Upper lobe of right lung (tissue), 1 donor: ENCODE measurements around the gene CCDC86. TPM values are rescaled to one million over a fixed set of nuclear protein-coding genes. Genes with fewer than 3 reads are reported as not detected.

ENCODE experiments used
- ATAC-seq: fragments of 200-7000 bp; cut with Tn5 transposase; one replicate; pipeline ENCODE4 v1.9.1; 2020; ENCODE audit warnings: mild to moderate bottlenecking, moderate library complexity
- DNase-seq: peaks from one replicate; pipeline ENCODE4 v3.0.0-alpha.2; 2020
- H3K27ac ChIP-seq: fragments of 200-600 bp; one replicate; pipeline ENCODE4 v1.8.0; 2022
- H3K27me3 ChIP-seq: fragments of 200-600 bp; one replicate; pipeline ENCODE4 v1.8.0; 2022; ENCODE audit warnings: mild to moderate bottlenecking
- H3K36me3 ChIP-seq: fragments of 200-600 bp; one replicate; pipeline ENCODE4 v1.8.0; 2022
- H3K4me1 ChIP-seq: fragments of 200-600 bp; one replicate; pipeline ENCODE4 v1.8.0; 2022
- H3K4me3 ChIP-seq: fragments of 200-600 bp; one replicate; pipeline ENCODE4 v1.8.0; 2022; ENCODE audit warnings: mild to moderate bottlenecking
- H3K9me3 ChIP-seq: fragments of 200-600 bp; one replicate; pipeline ENCODE4 v1.8.0; 2022
- intact Hi-C: fragments of 100-400 bp; cut with DNase I; formaldehyde crosslinking; loops from one replicate; pipeline ENCODE4 v1.11.0; 2022
- total RNA-seq: library from RNA; stranded (reverse); fragmentation: NEBNext Ultra II Directional; extraction: Animal tissue kit (Norgen Biotek cat#: 25700); gene quantifications from one replicate; pipeline ENCODE4 v1.2.1, GENCODE V29; 2021
- TF ChIP-seq, protein P1 (sequence below): fragments of 200-600 bp; IDR thresholded peaks from one replicate; pipeline ENCODE4 v1.8.0; 2022; ENCODE audit warnings: antibody characterized with exemption
- donor health status: DM: no; HTN: yes; CAD: no; lungs with severe emphysema.

The CCDC86 gene
- total RNA-seq, 1 donor from 2014 or later = 16.6 TPM

DNA sequence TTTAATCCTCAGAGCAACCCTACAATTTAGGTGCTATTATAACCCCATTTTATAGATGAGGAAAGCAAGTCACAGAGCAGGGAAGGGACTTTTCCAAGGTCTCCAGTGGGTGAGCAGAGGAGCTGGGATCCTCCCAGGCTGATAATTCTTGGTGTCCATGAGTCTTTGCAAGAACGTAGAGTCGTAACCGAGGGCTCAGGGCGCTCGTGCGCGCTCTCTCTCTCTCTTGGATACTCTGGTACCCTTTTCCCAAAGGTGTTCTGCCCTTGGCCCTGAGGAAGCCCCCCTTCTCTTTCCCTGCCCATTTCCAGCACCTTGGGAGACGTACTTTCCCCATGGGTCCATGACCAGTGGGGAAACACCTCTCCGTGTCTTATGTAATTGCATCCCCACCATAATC lies 20.3 kb downstream of the CCDC86 start:
- Histone ChIP-seq H3K4me1 (no peaks in the 10 kb centered on the region), H3K27ac (no peak overlapping the region), H3K36me3 (no peaks in the 10 kb centered on the region), H3K27me3 (no peaks in the 10 kb centered on the region), H3K4me3 (no peak overlapping the region), H3K9me3 (no peaks in the 10 kb centered on the region)
- no peak for DNase-seq
- TF ChIP-seq, protein P1, sequence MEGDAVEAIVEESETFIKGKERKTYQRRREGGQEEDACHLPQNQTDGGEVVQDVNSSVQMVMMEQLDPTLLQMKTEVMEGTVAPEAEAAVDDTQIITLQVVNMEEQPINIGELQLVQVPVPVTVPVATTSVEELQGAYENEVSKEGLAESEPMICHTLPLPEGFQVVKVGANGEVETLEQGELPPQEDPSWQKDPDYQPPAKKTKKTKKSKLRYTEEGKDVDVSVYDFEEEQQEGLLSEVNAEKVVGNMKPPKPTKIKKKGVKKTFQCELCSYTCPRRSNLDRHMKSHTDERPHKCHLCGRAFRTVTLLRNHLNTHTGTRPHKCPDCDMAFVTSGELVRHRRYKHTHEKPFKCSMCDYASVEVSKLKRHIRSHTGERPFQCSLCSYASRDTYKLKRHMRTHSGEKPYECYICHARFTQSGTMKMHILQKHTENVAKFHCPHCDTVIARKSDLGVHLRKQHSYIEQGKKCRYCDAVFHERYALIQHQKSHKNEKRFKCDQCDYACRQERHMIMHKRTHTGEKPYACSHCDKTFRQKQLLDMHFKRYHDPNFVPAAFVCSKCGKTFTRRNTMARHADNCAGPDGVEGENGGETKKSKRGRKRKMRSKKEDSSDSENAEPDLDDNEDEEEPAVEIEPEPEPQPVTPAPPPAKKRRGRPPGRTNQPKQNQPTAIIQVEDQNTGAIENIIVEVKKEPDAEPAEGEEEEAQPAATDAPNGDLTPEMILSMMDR = no peak
- intact Hi-C loops = no loop called here
- no peak for ATAC-seq

DNA sequence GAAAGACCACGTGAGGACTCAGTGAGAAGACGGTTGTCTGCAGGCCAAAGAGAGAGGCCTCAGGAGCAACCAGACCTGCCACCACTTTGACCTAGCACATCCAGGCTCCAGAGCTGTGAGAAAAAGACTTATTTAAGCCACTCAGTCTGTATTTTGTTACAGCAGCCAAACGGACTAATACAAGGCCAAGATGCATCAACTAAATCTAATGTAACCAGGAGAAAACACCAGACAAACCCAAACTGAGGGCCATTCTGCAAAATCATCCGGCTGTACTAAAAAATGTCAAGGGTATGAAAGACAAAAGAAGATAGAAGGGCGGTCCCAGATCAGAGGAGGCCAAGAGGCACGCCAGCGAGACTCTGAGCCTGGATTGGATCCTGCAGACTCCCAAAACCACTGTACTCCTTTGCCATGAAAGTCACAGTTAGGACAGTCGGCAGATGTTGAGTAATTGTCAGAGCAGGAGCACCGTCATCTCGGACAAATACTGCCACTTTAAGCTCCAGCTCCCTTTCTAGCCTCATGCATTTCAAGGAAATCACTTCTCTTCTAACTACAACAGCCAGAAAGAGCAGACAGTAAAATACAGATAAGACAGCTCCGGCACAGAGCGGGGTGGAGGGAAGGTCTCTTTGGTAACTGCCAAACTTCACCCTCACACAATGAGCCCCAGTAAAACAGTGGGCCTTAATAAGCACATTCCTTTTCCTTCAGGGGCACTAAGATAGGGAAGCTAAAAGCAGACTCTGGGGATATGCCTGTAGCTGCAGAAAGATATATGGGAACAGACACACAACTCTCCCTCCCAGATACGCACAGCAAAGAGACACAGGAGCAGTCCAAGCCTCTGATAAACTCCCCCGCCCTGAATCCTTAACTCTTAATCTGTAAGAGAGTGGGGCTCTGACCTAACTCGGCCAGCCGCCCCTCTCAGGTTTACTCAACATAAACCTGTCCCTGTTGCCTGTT lies 21.9 kb downstream of the CCDC86 start:
- intact Hi-C loops = no loop called here
- ATAC-seq (no peak), DNase-seq (peak; percentile 9)
- Histone ChIP-seq H3K36me3 (no peaks in the 10 kb centered on the region), H3K4me1 (no peaks in the 10 kb centered on the region), H3K9me3 (no peaks in the 10 kb centered on the region), H3K27ac (no peak overlapping the region), H3K27me3 (no peaks in the 10 kb centered on the region), H3K4me3 (no peak overlapping the region)
- TF ChIP-seq, protein P1 = no peak

DNA sequence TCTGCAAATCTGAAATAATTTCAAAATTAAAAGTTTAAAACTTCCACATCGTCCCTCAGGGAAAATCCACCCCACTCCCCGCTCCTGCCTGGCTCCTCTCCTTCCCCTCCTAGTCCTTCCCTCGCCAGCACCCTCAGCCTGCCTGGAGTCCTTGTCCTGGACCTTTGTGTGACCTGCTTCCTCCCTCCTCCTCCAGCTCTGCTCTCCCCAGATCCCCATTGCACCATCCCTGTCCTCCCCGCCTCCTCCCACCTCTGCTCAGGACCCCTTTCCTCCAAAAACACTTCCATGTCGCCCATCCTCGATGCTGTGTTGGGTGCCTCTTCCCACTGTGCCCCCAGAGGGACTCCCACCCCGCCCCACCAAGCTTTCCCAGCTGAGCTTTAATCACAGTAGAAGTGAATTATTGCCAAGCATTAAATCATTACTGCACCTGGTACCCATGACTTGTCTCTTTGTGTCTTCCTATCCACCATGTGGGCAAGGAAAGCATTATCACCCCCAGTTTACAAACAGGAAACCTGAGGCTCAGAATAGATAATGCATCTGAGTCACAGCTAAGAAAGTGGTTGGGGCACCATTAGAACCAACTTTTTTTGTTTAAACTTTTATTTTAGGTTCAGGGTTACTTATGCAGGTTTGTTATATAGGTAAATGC lies 23.1 kb downstream of the CCDC86 start:
- TF ChIP-seq, protein P1 = no peak
- H3K9me3 ChIP-seq = no peaks in the 10 kb centered on the region
- intact Hi-C loops = no loop called here
- no peak overlapping the region for H3K27ac ChIP-seq
- no peak overlapping the region for H3K4me3 ChIP-seq
- H3K36me3 ChIP-seq = no peaks in the 10 kb centered on the region
- no peaks in the 10 kb centered on the region for H3K27me3 ChIP-seq
- peak; percentile 26 for DNase-seq
- H3K4me1 ChIP-seq = no peaks in the 10 kb centered on the region
- ATAC-seq = no peak

DNA sequence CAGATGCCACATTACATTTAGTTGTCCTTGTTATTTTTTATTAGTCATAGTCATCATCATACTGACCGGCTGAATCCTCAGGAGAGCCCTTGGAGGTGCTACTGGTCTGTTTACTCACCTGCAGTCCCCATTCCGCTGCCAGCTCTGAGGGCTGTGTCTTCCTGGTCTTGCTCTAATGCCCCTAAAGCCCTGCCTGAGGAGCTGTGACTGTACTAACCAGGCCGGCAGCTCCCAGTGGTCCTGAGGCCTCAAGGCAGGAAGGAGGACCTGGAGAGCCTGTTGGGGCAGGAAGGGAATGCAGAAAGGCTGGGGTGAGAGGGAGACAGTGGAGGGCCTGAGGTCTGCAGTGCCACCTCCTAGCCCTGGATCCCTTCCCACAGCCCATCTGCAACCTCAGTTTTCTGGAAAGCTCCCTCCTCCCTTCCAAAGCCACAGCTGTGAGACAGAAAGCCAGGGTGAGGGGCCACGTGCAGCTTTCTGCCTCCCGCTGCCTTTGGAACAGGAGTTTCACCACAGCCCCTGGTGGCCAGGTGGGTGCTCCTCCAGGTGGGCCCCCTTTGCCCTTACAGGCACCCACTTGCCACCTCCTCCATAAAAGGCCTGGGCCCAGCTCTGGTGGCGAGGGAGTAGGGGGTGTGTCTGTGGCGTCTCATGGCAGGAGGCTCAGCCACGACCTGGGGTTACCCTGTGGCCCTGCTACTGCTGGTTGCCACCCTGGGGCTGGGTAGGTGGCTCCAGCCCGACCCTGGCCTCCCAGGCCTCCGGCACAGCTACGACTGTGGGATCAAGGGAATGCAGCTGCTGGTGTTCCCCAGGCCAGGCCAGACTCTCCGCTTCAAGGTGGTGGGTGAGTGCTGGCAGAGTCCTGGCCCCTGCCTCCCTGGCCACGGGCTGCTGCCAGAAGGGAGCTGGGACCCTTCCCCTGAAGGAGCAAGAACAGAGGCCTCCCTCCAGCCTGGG lies 25.3 kb downstream of the CCDC86 start, which contains the start of gene ZP1:
ZP1 (plus strand) TSS at position 632 of the 960 bp plus-strand sequence; CDS start at position 652, 20 bp downstream.
- ATAC-seq (no peak), DNase-seq (peak; percentile 48)
- Histone ChIP-seq H3K4me3 (no peak within 1 kb of the TSS), H3K36me3 (no peaks in the 10 kb centered on the region), H3K4me1 (peaks cover 13% of the 10 kb centered on the region), H3K27ac (no peak within 1 kb of the TSS), H3K9me3 (no peaks in the 10 kb centered on the region), H3K27me3 (no peaks in the 10 kb centered on the region)
- TF ChIP-seq, protein P1 = no peak
- intact Hi-C loops = no loop called here
